Right lobe of liver (tissue), 6 donors: ENCODE results near the gene IYD. TPM values are rescaled to one million over a fixed set of nuclear protein-coding genes. Genes with fewer than 3 reads are reported as not detected.
A peak's percentile ranks its signal among the peaks of the same experiment; 100 is the strongest.

Experiments
- ATAC-seq, 4 donors: fragments of 200-7000 bp; cut with Tn5 transposase; one replicate each; pipeline ENCODE4 v1.9.1; 2020; ENCODE audit warnings: mild to moderate bottlenecking in 4 of 4, moderate library complexity in 4 of 4
- DNase-seq, 3 donors: peaks; one replicate each; pipeline ENCODE4 v3.0.0-alpha.2; 2020
- H3K27ac ChIP-seq, 3 donors: fragments of 200-600 bp; one replicate each; pipeline ENCODE4 v1.8.0; 2022
- H3K27me3 ChIP-seq, 2 donors: fragments of 200-600 bp; one replicate each; pipeline ENCODE4 v1.8.0; 2022
- H3K36me3 ChIP-seq, 4 donors: fragments of 200-600 bp; sonication (generic) in 1 of 4; one replicate each; pipeline versions ENCODE4 v1.5.1 to v1.8.0; 2017 to 2022; ENCODE audit warnings: control low read depth in 1 of 4
- H3K4me1 ChIP-seq, 4 donors: fragments of 200-600 bp; sonication (generic) in 1 of 4; one replicate each; pipeline versions ENCODE4 v1.5.1 to v1.8.0; 2017 to 2022; ENCODE audit warnings: control low read depth in 1 of 4
- H3K4me3 ChIP-seq, 3 donors: fragments of 200-600 bp; one replicate each; pipeline ENCODE4 v1.8.0; 2022
- H3K9me3 ChIP-seq, 4 donors: fragments of 200-600 bp; sonication (generic) in 1 of 4; one replicate each; pipeline versions ENCODE4 v1.5.1 to v1.8.0; 2017 to 2022; ENCODE audit warnings: control low read depth in 1 of 4
- POLR2A ChIP-seq: fragments of 450-650 bp; IDR thresholded peaks from one replicate; pipeline ENCODE4 v1.6.1; 2017; ENCODE audit warnings: antibody characterized with exemption, mild to moderate bottlenecking
- WGBS: methylation state at CpG from one replicate; pipeline ENCODE4 v1.1.6; 2018; ENCODE audit warnings: low coverage, low lambda C conversion rate; ENCODE audit not compliant: insufficient coverage; ENCODE audit errors: missing lambda C conversion rate; 5-methylcytosine and 5-hydroxymethylcytosine counted together
- intact Hi-C, 2 donors: fragments of 100-400 bp; cut with DNase I; formaldehyde crosslinking; loops; one replicate each; pipeline versions ENCODE4 v1.11.2 to v1.14.1; 2022
- total RNA-seq, 6 experiments: library from RNA; depleted of rRNA in 2 of 6; stranded (reverse); fragments of >200 nt in 2 of 6; fragmentation: NEBNext Ultra II Directional in 3 of 6; extraction: Animal tissue kit (Norgen Biotek cat#: 25700) in 3 of 6; gene quantifications; one replicate each; pipeline versions ENCODE4 v1.1.0 to v1.2.4, GENCODE V29; 2016 to 2023
- TF ChIP-seq, protein P1 (sequence below), 4 donors: fragments of 200-600 bp in 3 of 4; fragments of 450-650 bp in 1 of 4; IDR thresholded peaks; one replicate each; pipeline versions ENCODE4 v1.5.1 to v1.8.0; 2016 to 2022; ENCODE audit warnings: antibody characterized with exemption in 4 of 4, mild to moderate bottlenecking in 2 of 4
- donor health status: DM: no; HTN: yes; CAD: no.
- donor health status: DM: no; HTN: no; CAD: no.
- donor health status: DM: no; HTN: no; CAD: no.
- donor health status: DM: no; HTN: yes; CAD: no.
- donor health status: DM: no; HTN: yes; CAD: no.

Gene IYD
- total RNA-seq, 6 experiments from 2014 or later: 5.8 to 21.6 (median 16.1) TPM

DNA sequence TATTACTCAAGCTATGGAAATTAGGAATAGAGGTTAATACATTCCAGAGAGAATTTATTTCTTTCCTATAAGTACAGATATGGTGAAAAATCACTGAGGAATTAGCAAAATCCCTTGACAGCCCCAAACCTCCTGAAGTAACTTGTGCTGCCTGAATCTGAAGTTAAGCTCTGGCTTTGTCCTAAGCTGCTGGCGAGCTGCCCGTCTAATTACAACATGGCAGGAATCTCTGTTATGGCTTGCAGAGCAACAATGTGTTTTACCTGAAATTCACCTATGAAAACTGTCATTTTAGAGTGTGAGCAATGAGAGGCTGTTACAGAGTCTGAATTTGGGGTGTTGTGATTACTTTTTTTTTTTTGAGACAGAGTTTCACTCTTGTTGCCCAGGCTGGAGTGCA lies 22.5 kb upstream of the IYD start:
- intact Hi-C loops: no loop called here
- H3K4me1 ChIP-seq: no peaks in the 10 kb centered on the region
- WGBS: 64% methylated on average over 2 of the region's 2 CpGs
- DNase-seq: peak in 1 of 3 donors; percentile 49
- H3K36me3 ChIP-seq: no peaks in the 10 kb centered on the region
- no peaks in the 10 kb centered on the region for H3K27me3 ChIP-seq
- H3K27ac ChIP-seq: no peak overlapping the region
- TF ChIP-seq, protein P1, sequence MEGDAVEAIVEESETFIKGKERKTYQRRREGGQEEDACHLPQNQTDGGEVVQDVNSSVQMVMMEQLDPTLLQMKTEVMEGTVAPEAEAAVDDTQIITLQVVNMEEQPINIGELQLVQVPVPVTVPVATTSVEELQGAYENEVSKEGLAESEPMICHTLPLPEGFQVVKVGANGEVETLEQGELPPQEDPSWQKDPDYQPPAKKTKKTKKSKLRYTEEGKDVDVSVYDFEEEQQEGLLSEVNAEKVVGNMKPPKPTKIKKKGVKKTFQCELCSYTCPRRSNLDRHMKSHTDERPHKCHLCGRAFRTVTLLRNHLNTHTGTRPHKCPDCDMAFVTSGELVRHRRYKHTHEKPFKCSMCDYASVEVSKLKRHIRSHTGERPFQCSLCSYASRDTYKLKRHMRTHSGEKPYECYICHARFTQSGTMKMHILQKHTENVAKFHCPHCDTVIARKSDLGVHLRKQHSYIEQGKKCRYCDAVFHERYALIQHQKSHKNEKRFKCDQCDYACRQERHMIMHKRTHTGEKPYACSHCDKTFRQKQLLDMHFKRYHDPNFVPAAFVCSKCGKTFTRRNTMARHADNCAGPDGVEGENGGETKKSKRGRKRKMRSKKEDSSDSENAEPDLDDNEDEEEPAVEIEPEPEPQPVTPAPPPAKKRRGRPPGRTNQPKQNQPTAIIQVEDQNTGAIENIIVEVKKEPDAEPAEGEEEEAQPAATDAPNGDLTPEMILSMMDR (IDR thresholded peaks at IDR 0.05): no peak
- TF ChIP-seq POLR2A: no peak
- no peak for ATAC-seq
- no peak overlapping the region for H3K4me3 ChIP-seq
- H3K9me3 ChIP-seq: no peaks in the 10 kb centered on the region

DNA sequence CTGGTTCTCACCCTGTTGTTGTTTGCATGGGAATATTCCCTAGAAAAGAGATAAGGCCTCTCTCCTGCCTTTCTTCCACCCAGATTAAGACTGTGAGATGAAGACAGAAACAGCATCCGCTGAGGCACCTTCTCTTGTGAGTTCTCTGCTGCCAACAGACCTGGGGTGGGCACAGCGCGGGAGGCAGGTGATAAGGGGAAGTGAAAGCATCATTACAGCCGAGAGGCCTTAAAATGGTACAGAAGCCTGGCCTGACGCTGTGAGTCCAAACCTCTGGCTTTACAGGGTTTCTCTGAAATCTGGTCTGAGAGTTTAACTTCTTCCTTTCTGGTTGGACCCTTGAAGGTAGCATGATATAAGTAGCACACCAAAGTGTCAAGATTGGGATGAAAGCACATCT lies 21.0 kb upstream of the IYD start:
- Histone ChIP-seq H3K4me1 (no peaks in the 10 kb centered on the region), H3K36me3 (no peaks in the 10 kb centered on the region), H3K27me3 (no peaks in the 10 kb centered on the region), H3K9me3 (no peaks in the 10 kb centered on the region), H3K4me3 (no peak overlapping the region), H3K27ac (no peak overlapping the region)
- intact Hi-C loops: no loop called here
- DNase-seq: peak in 1 of 3 donors; percentile 12
- no peak for ATAC-seq
- no peak for TF ChIP-seq POLR2A
- TF ChIP-seq, protein P1 (IDR thresholded peaks at IDR 0.05): no peak
- 80% methylated on average over 1 of the region's 5 CpGs for WGBS

DNA sequence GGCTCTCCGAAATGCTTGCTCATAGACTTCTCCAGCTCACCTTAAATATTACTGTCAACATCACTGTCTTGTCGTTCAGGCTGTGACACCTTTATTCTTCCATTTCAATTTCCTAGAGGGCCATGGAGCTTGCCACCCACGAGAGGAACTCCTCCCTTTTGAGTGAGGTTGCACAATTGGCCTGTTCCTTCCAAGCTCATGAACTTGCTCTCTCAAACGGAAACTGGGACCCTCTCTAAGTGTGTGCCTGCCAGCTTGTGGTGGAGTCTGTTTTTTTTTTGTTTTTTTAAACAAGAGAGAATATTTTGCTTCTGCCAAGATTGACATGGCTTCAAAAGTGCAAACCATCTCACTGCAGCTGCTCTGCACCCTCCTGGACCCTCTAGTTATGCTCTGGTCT lies 19.3 kb upstream of the IYD start:
- H3K9me3 ChIP-seq: no peaks in the 10 kb centered on the region
- DNase-seq: peak in 1 of 3 donors; percentile 1
- H3K4me1 ChIP-seq: no peaks in the 10 kb centered on the region
- no peak for TF ChIP-seq POLR2A
- TF ChIP-seq, protein P1 (IDR thresholded peaks at IDR 0.05): no peak
- H3K27ac ChIP-seq: no peak overlapping the region
- intact Hi-C loops: no loop called here
- 53% methylated on average over 4 of the region's 4 CpGs for WGBS
- peak in 1 of 4 donors; percentile 30 for ATAC-seq
- H3K36me3 ChIP-seq: no peaks in the 10 kb centered on the region
- no peaks in the 10 kb centered on the region for H3K27me3 ChIP-seq
- no peak overlapping the region for H3K4me3 ChIP-seq

DNA sequence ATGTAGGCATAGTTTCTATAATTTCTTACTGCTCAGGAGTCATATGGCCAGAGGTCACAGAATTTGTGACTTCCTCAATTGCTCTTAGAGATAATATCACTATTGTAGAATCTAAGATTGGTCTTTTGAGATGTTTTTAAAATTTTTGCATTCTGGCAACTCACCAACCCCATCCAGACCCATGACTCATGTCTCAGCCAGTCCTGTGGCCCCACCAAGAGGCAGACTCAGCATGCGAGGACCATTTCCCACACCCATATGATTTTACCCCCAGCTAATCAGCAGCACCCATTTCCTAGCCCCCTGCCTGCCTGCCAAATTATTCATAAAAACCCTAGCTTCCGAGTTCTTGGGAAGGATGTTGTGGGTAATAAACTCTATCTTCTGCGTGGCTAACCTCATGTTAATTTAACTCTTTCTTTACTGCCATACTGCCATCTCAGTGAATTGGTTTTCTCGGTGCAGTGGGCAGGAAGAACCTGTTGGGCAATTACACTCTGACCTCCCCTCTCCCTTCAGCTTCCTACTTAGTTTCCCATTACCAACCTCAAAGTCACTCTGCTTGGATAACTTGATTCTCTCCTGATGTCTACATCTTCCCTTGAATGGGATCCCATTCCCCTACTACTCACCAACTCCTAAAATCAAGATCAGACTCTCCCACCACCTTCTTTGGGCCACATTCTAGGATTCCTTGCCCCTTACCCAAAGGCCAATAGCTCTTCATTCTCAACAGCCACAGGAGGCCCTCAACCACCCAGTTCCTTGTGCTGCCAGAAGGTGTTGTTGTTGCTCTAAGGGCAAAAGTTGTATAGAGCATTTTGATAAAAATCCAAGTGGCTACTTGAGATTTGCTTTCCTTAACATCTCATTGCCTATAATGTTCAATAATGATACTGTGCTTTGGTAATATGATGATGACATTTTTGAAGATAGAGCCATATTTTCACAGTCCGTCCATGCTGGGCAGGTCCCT lies 16.2 kb upstream of the IYD start:
- DNase-seq (no peak), ATAC-seq (peak in 3 of 4 donors; percentile 33 to 54 (median 50))
- H3K4me1 ChIP-seq: no peaks in the 10 kb centered on the region
- no peak overlapping the region for H3K27ac ChIP-seq
- H3K4me3 ChIP-seq: no peak overlapping the region
- intact Hi-C loops: no loop called here
- H3K36me3 ChIP-seq: no peaks in the 10 kb centered on the region
- WGBS: 63% methylated on average over 5 of the region's 5 CpGs
- TF ChIP-seq POLR2A: no peak
- TF ChIP-seq, protein P1 (IDR thresholded peaks at IDR 0.05): peak in 3 of 4 donors; percentile 18 to 41 (median 30)
- no peaks in the 10 kb centered on the region for H3K9me3 ChIP-seq
- H3K27me3 ChIP-seq: no peaks in the 10 kb centered on the region
